Hepatocyte (in vitro differentiated cells): ENCODE data around the gene KAT7. TPM values are rescaled to one million over a fixed set of nuclear protein-coding genes. Genes with fewer than 3 reads are reported as not detected.
A peak's percentile ranks its signal among the peaks of the same experiment; 100 is the strongest.

Source experiments
- DNase-seq: peaks from one replicate; pipeline ENCODE4 v3.0.0-alpha.2; 2016; ENCODE audit warnings: low spot score
- H2AFZ ChIP-seq: fragments of 200-600 bp; sonication (generic); 2 replicates; pipeline ENCODE4 v1.6.0; 2016; ENCODE audit warnings: antibody characterized with exemption, mild to moderate bottlenecking
- H3K27ac ChIP-seq: fragments of 200-600 bp; sonication (generic); 2 replicates; pipeline ENCODE4 v1.5.1; 2016; ENCODE audit warnings: mild to moderate bottlenecking
- H3K27me3 ChIP-seq: fragments of 200-600 bp; sonication (generic); 2 replicates; pipeline ENCODE4 v1.6.1; 2016
- H3K36me3 ChIP-seq: fragments of 200-600 bp; sonication (generic); replicated peaks from 2 replicates; pipeline ENCODE4 v1.5.1; 2016; ENCODE audit warnings: low read depth; ENCODE audit not compliant: insufficient read depth
- H3K4me1 ChIP-seq: fragments of 200-600 bp; sonication (generic); 2 replicates; pipeline ENCODE4 v1.5.1; 2016; ENCODE audit warnings: mild to moderate bottlenecking, moderate library complexity; ENCODE audit not compliant: insufficient read depth
- H3K4me2 ChIP-seq: fragments of 200-600 bp; sonication (generic); 2 replicates; pipeline ENCODE4 v1.6.0; 2016
- H3K4me3 ChIP-seq: fragments of 200-600 bp; sonication (generic); 2 replicates; pipeline ENCODE4 v1.5.1; 2016; ENCODE audit warnings: mild to moderate bottlenecking
- H3K79me2 ChIP-seq: fragments of 200-600 bp; sonication (generic); 2 replicates; pipeline ENCODE4 v1.6.0; 2017; ENCODE audit warnings: mild to moderate bottlenecking
- H3K9me2 ChIP-seq: fragments of 200-600 bp; sonication (generic); replicated peaks from 2 replicates; pipeline ENCODE4 v1.6.0; 2017; ENCODE audit warnings: mild to moderate bottlenecking; ENCODE audit not compliant: insufficient read depth
- H3K9me3 ChIP-seq: fragments of 200-600 bp; sonication (generic); 2 replicates; pipeline ENCODE4 v1.5.1; 2016; ENCODE audit warnings: low read depth, mild to moderate bottlenecking
- H4K20me1 ChIP-seq: fragments of 200-600 bp; sonication (generic); 2 replicates; pipeline ENCODE4 v1.6.0; 2016; ENCODE audit warnings: mild to moderate bottlenecking; ENCODE audit not compliant: insufficient read depth, poor library complexity, severe bottlenecking
- EZH2 ChIP-seq: fragments of 200-600 bp; sonication (generic); IDR thresholded peaks from 2 replicates; pipeline ENCODE4 v1.6.1; 2016; ENCODE audit warnings: antibody characterized with exemption, mild to moderate bottlenecking, borderline replicate concordance
- EZH2phosphoT487 ChIP-seq: fragments of 200-600 bp; sonication (generic); IDR thresholded peaks from one replicate; pipeline ENCODE4 v1.6.1; 2018; ENCODE audit warnings: antibody characterized with exemption, mild to moderate bottlenecking, low read depth, moderate library complexity; ENCODE audit not compliant: unreplicated experiment, severe bottlenecking
- WGBS: methylation state at CpG from one replicate; pipeline ENCODE4 v1.1.6; 2016; ENCODE audit warnings: low lambda C conversion rate; ENCODE audit errors: missing lambda C conversion rate; 5-methylcytosine and 5-hydroxymethylcytosine counted together
- polyA plus RNA-seq: library from polyadenylated mRNA; unstranded; fragments of >200 nt; fragmentation: Nextera tagmentation; extraction: Ambion mirVana; gene quantifications from 2 replicates; pipeline ENCODE4 v1.2.1, GENCODE V29; 2016
- total RNA-seq: library from RNA; depleted of rRNA; stranded (reverse); fragments of >200 nt; gene quantifications from 2 replicates; pipeline ENCODE4 v1.2.3, GENCODE V29; 2014
- TF ChIP-seq, protein P1 (sequence below): fragments of 200-600 bp; sonication (generic); IDR thresholded peaks from 2 replicates; pipeline ENCODE4 v1.5.1; 2016; ENCODE audit warnings: antibody characterized with exemption, mild to moderate bottlenecking; ENCODE audit not compliant: poor library complexity

KAT7 gene
- total and polyA plus RNA-seq, 2 experiments from 2014 or later, result 21.4 to 30.1 TPM

DNA sequence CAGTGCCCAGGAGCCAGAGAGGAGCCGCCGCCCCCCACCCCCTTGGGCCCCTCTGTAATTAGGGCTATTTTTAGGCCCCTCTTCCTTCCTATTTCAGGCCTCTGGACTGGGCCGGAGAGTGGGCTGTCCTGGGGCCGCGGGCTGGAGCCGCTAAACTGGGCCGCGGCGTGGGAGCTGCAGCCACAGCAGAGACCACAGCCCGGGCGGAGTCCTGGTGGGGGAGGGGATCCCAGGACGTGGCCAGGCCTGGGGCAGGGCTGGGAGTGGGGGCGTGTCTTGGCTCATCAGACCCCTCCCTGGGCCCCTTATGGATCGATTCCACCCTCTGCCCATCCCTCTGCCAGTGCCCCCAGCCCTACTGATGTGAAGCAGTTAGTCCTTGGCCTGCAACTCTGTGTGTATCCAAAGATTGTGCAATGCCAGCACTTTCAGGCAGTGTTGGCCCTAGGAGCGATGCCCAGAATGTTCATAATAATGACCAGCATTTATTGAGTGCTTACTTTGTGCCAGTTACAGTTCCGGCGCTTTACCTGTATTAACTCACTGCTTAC is 74.4 kb downstream of the KAT7 start:
- Histone ChIP-seq H3K4me2 (no peak overlapping the region), H3K36me3 (no peaks in the 10 kb centered on the region), H3K9me2 (no peaks in the 10 kb centered on the region), H3K27me3 (no peaks in the 10 kb centered on the region), H3K4me3 (no peak overlapping the region), H3K79me2 (no peaks in the 10 kb centered on the region), H3K27ac (no peak overlapping the region), H2AFZ (no peak overlapping the region), H3K4me1 (no peaks in the 10 kb centered on the region), H3K9me3 (no peaks in the 10 kb centered on the region), H4K20me1 (no peaks in the 10 kb centered on the region)
- DNase-seq, result peak; percentile 21
- TF ChIP-seq EZH2, result no peak
- TF ChIP-seq EZH2phosphoT487, result no peak
- TF ChIP-seq, protein P1, sequence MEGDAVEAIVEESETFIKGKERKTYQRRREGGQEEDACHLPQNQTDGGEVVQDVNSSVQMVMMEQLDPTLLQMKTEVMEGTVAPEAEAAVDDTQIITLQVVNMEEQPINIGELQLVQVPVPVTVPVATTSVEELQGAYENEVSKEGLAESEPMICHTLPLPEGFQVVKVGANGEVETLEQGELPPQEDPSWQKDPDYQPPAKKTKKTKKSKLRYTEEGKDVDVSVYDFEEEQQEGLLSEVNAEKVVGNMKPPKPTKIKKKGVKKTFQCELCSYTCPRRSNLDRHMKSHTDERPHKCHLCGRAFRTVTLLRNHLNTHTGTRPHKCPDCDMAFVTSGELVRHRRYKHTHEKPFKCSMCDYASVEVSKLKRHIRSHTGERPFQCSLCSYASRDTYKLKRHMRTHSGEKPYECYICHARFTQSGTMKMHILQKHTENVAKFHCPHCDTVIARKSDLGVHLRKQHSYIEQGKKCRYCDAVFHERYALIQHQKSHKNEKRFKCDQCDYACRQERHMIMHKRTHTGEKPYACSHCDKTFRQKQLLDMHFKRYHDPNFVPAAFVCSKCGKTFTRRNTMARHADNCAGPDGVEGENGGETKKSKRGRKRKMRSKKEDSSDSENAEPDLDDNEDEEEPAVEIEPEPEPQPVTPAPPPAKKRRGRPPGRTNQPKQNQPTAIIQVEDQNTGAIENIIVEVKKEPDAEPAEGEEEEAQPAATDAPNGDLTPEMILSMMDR, result no peak
- 81% methylated on average over 11 of the region's 17 CpGs for WGBS

DNA sequence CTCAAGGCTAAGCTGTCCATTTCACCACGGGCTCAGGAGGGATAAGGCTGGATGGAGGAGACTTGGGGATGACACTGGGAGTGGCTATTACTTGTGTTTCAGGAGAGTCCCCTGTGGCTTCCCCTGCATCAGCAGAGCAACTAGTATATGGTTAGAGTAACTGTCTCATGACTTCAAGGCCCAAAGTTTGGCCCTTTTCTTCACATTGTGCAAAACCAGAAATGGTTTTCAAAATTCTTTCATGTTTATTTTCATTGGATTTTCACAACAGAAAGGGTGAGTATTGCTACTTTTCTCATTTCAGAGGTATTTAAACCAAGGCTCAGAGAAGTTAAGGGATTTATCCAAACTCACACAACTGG is 77.5 kb downstream of the KAT7 start:
- no peaks in the 10 kb centered on the region for H3K9me3 ChIP-seq
- H3K36me3 ChIP-seq, result no peaks in the 10 kb centered on the region
- DNase-seq, result no peak
- no peaks in the 10 kb centered on the region for H4K20me1 ChIP-seq
- H3K79me2 ChIP-seq, result no peaks in the 10 kb centered on the region
- H3K27ac ChIP-seq, result no peak overlapping the region
- H3K4me1 ChIP-seq, result no peaks in the 10 kb centered on the region
- H2AFZ ChIP-seq, result no peak overlapping the region
- TF ChIP-seq EZH2 (no peak), EZH2phosphoT487 (no peak)
- TF ChIP-seq, protein P1, result no peak
- H3K9me2 ChIP-seq, result no peaks in the 10 kb centered on the region
- 8% methylated on average over 1 of the region's 1 CpG for WGBS
- H3K4me3 ChIP-seq, result no peak overlapping the region
- H3K4me2 ChIP-seq, result no peak overlapping the region
- H3K27me3 ChIP-seq, result no peaks in the 10 kb centered on the region

DNA sequence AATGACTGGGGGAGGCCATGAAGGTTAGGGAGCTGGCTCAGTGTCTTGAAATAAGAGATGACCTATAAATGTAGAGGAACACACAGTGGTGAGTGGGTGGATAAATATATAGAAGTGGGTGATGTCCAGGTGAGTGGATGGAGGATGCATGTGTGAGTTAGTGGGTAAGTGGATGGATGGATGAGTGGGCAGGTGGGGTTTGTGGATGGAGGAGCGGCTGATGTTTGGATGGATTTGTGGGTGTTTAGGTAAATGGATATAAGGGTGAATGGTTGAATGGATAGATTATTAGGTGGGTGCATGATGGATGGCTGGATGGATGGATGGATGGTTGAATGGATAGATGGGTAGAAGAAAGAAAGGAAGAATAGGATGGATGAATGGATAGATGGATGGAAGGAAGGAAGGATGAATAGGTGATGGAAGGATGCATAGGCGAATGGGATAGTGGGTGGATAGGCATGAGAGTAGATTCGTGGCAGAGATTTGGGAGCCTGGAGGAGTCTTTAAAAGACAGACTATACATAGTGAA is 78.5 kb downstream of the KAT7 start:
- no peak for TF ChIP-seq EZH2phosphoT487
- no peak for TF ChIP-seq EZH2
- Histone ChIP-seq H3K9me2 (no peaks in the 10 kb centered on the region), H3K27ac (no peak overlapping the region), H4K20me1 (no peaks in the 10 kb centered on the region), H3K4me3 (no peak overlapping the region), H3K4me1 (no peaks in the 10 kb centered on the region), H3K36me3 (no peaks in the 10 kb centered on the region), H2AFZ (no peak overlapping the region), H3K4me2 (no peak overlapping the region), H3K27me3 (no peaks in the 10 kb centered on the region), H3K79me2 (no peaks in the 10 kb centered on the region), H3K9me3 (no peaks in the 10 kb centered on the region)
- 97% methylated on average over 3 of the region's 3 CpGs for WGBS
- DNase-seq, result no peak

DNA sequence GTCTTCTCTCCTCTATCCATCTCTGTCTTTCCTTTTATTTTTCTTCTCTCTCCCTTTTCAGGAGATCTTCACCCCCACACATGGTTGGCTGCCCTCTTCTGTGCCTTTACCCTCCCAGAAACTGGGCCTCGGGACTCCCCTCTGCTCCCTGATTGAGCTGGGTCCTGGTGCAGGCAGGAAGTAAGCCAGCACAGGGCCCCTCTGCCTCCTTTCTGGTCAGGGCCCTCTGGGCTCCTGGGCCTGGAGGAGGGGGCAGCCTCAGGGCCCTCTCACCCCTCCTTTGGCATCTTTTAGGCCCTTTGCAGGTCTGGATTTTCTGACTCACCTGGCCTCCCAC is 80.5 kb downstream of the KAT7 start:
- Histone ChIP-seq H4K20me1 (no peaks in the 10 kb centered on the region), H2AFZ (no peak overlapping the region), H3K4me1 (no peaks in the 10 kb centered on the region), H3K27ac (no peak overlapping the region), H3K27me3 (no peaks in the 10 kb centered on the region), H3K9me2 (no peaks in the 10 kb centered on the region), H3K79me2 (no peaks in the 10 kb centered on the region), H3K4me2 (no peak overlapping the region), H3K36me3 (no peaks in the 10 kb centered on the region), H3K4me3 (no peak overlapping the region), H3K9me3 (no peaks in the 10 kb centered on the region)
- WGBS, result 45% methylated on average over 1 of the region's 1 CpG
- no peak for DNase-seq
- TF ChIP-seq, protein P1, result no peak
- TF ChIP-seq EZH2, result no peak
- no peak for TF ChIP-seq EZH2phosphoT487
